ENCODE measurements around the gene CD300A.

DNA sequence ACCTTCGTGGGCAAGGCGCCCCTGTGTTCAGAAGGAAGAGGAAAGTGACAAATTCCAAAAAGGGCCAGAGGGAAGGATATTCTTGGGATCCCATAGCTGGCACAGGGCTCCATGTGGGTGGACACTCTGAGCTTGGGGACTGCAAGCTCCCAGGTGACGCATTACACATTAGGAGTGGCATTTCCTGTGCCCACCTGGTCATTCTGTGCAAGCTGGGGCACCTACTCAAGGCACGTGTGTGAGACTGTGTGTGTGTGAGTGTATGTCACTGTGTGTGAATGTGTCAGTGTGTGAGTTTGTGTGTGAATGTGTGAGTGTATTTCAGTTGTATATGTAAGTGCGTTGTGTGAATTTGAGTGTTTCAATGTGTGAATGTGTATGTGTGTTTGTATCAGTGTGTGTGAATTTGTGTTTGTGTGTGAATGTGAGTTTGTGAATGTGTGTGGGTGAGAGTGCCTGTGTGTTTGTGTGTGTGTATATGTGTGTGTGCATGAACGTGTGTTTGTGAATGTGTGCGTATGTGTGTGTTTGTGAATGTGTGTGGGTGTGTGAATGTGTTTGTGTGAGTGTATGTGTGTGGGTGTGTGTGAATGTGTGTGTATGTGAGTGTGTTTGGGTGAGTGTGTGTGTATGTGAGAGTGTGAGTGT is 1.6 kb upstream of the CD300A start:
- TF ChIP-seq, protein P1, sequence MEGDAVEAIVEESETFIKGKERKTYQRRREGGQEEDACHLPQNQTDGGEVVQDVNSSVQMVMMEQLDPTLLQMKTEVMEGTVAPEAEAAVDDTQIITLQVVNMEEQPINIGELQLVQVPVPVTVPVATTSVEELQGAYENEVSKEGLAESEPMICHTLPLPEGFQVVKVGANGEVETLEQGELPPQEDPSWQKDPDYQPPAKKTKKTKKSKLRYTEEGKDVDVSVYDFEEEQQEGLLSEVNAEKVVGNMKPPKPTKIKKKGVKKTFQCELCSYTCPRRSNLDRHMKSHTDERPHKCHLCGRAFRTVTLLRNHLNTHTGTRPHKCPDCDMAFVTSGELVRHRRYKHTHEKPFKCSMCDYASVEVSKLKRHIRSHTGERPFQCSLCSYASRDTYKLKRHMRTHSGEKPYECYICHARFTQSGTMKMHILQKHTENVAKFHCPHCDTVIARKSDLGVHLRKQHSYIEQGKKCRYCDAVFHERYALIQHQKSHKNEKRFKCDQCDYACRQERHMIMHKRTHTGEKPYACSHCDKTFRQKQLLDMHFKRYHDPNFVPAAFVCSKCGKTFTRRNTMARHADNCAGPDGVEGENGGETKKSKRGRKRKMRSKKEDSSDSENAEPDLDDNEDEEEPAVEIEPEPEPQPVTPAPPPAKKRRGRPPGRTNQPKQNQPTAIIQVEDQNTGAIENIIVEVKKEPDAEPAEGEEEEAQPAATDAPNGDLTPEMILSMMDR (conservative IDR thresholded peaks at IDR 0.05) = no peak
- TF ChIP-seq ZFX (IDR thresholded peaks at IDR 0.05) = no peak

Data from C4-2B (cell line).